ENCODE measurements around the gene ANKRD34A. TPM values are rescaled to one million over a fixed set of nuclear protein-coding genes. Genes with fewer than 3 reads are reported as not detected.
"Not testable (repeated sequence)": the region's sequence is repeated elsewhere in the genome, so short reads cannot be mapped to it uniquely, and the experiment has no call there.

The ANKRD34A gene
- total and polyA plus RNA-seq, 4 donors = 0.06 to 0.17 (median 0.13) TPM; not detected in 1

- Histone ChIP-seq H3K9ac (ENCODE audit: low read depth in 1 of 2, low read length in 2 of 2) (no peak overlapping the region), H3K27me3 (ENCODE audit: control insufficient read depth in 4 of 4, insufficient read depth in 4 of 4, low read length in 3 of 4) (no peaks in the 10 kb centered on the region), H3K4me3 (ENCODE audit: low read depth in 1 of 3, low read length in 3 of 3) (no peak overlapping the region), H3K36me3 (ENCODE audit: control insufficient read depth in 4 of 4, insufficient read depth in 3 of 4, low read depth in 1 of 4, low read length in 3 of 4) (peaks cover 2 to 17% (median 8%) of the 10 kb centered on the region in 4 donors), H3K27ac (ENCODE audit: low read depth in 1 of 2, low read length in 2 of 2) (no peak overlapping the region), H3K4me1 (ENCODE audit: control insufficient read depth in 4 of 4, insufficient read depth in 4 of 4, low read length in 3 of 4) (peaks cover 0 to 2% (median 0%) of the 10 kb centered on the region in 4 donors), H3K9me3 (ENCODE audit: control insufficient read depth in 4 of 4, low read length in 3 of 4) (no peaks in the 10 kb centered on the region)
- no peak for TF ChIP-seq HNF4A (conservative IDR thresholded peaks at IDR 0.05)
- TF ChIP-seq, protein P1, sequence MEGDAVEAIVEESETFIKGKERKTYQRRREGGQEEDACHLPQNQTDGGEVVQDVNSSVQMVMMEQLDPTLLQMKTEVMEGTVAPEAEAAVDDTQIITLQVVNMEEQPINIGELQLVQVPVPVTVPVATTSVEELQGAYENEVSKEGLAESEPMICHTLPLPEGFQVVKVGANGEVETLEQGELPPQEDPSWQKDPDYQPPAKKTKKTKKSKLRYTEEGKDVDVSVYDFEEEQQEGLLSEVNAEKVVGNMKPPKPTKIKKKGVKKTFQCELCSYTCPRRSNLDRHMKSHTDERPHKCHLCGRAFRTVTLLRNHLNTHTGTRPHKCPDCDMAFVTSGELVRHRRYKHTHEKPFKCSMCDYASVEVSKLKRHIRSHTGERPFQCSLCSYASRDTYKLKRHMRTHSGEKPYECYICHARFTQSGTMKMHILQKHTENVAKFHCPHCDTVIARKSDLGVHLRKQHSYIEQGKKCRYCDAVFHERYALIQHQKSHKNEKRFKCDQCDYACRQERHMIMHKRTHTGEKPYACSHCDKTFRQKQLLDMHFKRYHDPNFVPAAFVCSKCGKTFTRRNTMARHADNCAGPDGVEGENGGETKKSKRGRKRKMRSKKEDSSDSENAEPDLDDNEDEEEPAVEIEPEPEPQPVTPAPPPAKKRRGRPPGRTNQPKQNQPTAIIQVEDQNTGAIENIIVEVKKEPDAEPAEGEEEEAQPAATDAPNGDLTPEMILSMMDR (IDR thresholded peaks at IDR 0.05; ENCODE audit: low read depth, low read length, missing input control) = no peak
- TF ChIP-seq HNF4G (IDR thresholded peaks at IDR 0.05) = no peak
- DNase-seq (ENCODE audit: low spot score) = no peak
Measured at GRCh38 chr1:145935708-145936107, 28.7 kb downstream of the ANKRD34A start.

- DNase-seq (ENCODE audit: low spot score); H3K27me3 ChIP-seq (ENCODE audit: control insufficient read depth in 4 of 4, insufficient read depth in 4 of 4, low read length in 3 of 4); H3K27ac ChIP-seq (ENCODE audit: low read depth in 1 of 2, low read length in 2 of 2); H3K4me1 ChIP-seq (ENCODE audit: control insufficient read depth in 4 of 4, insufficient read depth in 4 of 4, low read length in 3 of 4); H3K9me3 ChIP-seq (ENCODE audit: control insufficient read depth in 4 of 4, low read length in 3 of 4); H3K9ac ChIP-seq (ENCODE audit: low read depth in 1 of 2, low read length in 2 of 2); H3K4me3 ChIP-seq (ENCODE audit: low read depth in 1 of 3, low read length in 3 of 3): not testable (repeated sequence)
- H3K36me3 ChIP-seq (ENCODE audit: control insufficient read depth in 4 of 4, insufficient read depth in 3 of 4, low read depth in 1 of 4, low read length in 3 of 4) = peaks cover 2 to 17% (median 8%) of the 10 kb centered on the region in 4 donors
- WGBS = 69% methylated on average over 9 of the region's 9 CpGs
Measured at GRCh38 chr1:145932522-145933009, 31.8 kb downstream of the ANKRD34A start.

DNA sequence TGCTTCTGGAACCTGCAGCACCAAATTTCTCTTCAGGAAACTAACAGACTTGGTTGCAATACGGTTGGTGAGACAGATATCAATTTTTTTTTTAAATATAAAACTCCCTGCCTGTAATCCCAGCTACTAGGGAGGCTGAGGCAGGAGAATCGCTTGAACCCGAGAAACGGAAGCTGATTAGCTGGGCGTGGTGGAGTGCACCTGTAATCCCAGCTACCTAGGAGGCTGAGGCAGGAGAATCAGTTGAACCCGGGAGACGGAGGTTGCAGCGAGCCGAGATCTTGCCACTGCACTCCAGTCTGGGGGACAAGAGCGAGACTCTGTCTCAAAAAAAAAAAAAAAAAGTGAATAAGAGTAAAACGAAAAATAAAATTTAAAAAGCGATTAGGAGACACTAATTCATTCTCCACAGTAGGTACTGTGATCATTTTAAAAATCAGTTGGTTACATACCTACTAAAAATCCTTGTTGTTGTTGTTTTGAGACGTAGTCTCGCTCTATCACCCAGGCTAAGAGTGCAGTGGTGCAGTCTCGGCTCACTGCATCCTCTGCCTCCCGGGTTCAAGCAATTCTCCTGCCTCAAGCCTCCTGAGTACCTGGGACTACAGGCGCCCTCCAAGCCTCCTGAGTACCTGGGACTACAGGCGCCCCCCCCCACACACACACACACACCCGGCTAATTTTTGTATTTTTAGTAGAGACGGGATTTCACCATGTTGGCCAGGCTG lies 36.3 kb downstream of the ANKRD34A start:
- H3K4me1 ChIP-seq (ENCODE audit: control insufficient read depth in 4 of 4, insufficient read depth in 4 of 4, low read length in 3 of 4) = peaks cover 0 to 9% (median 6%) of the 10 kb centered on the region in 4 donors
- DNase-seq (ENCODE audit: low spot score) = no peak
- no peak for TF ChIP-seq NR2F2 (IDR thresholded peaks at IDR 0.05)
- TF ChIP-seq FOXA2 (IDR thresholded peaks at IDR 0.05) = no peak
- TF ChIP-seq YY1 (IDR thresholded peaks at IDR 0.05) = no peak
- TF ChIP-seq RAD21 (IDR thresholded peaks at IDR 0.05) = no peak
- no peak for TF ChIP-seq GABPA (IDR thresholded peaks at IDR 0.05 in 1 of 2, conservative IDR thresholded peaks at IDR 0.05 in 1 of 2)
- TF ChIP-seq JUND (IDR thresholded peaks at IDR 0.05) = no peak
- TF ChIP-seq, protein P1 (IDR thresholded peaks at IDR 0.05; ENCODE audit: low read depth, low read length, missing input control) = no peak
- TF ChIP-seq TAF1 (conservative IDR thresholded peaks at IDR 0.05) = no peak
- no peak for TF ChIP-seq ZBTB33 (IDR thresholded peaks at IDR 0.05)
- TF ChIP-seq HNF4G (IDR thresholded peaks at IDR 0.05) = no peak
- TF ChIP-seq SP1 (IDR thresholded peaks at IDR 0.05) = no peak
- TF ChIP-seq REST (IDR thresholded peaks at IDR 0.05) = no peak
- TF ChIP-seq MAX (IDR thresholded peaks at IDR 0.05) = no peak
- no peak for TF ChIP-seq HNF4A (conservative IDR thresholded peaks at IDR 0.05)
- no peak for TF ChIP-seq EGR1 (IDR thresholded peaks at IDR 0.05; ENCODE audit: low read depth in 2 of 2)
- TF ChIP-seq FOXA1 (IDR thresholded peaks at IDR 0.05) = no peak
- TF ChIP-seq, protein P2, sequence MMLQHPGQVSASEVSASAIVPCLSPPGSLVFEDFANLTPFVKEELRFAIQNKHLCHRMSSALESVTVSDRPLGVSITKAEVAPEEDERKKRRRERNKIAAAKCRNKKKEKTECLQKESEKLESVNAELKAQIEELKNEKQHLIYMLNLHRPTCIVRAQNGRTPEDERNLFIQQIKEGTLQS (IDR thresholded peaks at IDR 0.05) = no peak

More for the DNA sequence above, 36.3 kb downstream of the ANKRD34A start:
- Histone ChIP-seq H3K27me3 (ENCODE audit: control insufficient read depth in 4 of 4, insufficient read depth in 4 of 4, low read length in 3 of 4) (no peaks in the 10 kb centered on the region), H3K9me3 (ENCODE audit: control insufficient read depth in 4 of 4, low read length in 3 of 4) (no peaks in the 10 kb centered on the region), H3K36me3 (ENCODE audit: control insufficient read depth in 4 of 4, insufficient read depth in 3 of 4, low read depth in 1 of 4, low read length in 3 of 4) (peaks cover 0 to 3% (median 2%) of the 10 kb centered on the region in 4 donors), H3K27ac (ENCODE audit: low read depth in 1 of 2, low read length in 2 of 2) (peak overlapping the region; percentile 95 to 96), H3K9ac (ENCODE audit: low read depth in 1 of 2, low read length in 2 of 2) (peak overlapping the region; percentile 92 to 100), H3K4me3 (ENCODE audit: low read depth in 1 of 3, low read length in 3 of 3) (peak overlapping the region; percentile 66 to 88 (median 86))
- WGBS = 63% methylated on average over 20 of the region's 20 CpGs

Data from liver (tissue), 9 donors.